ENCODE data around the gene FAM236D. TPM values are rescaled to one million over a fixed set of nuclear protein-coding genes. Genes with fewer than 3 reads are reported as not detected.
A peak's percentile ranks its signal among the peaks of the same experiment; 100 is the strongest.
"Not testable (repeated sequence)": the region's sequence is repeated elsewhere in the genome, so short reads cannot be mapped to it uniquely, and the experiment has no call there.

Gene FAM236D
- total RNA-seq = not detected in 2 replicates

GRCh38 chrX:72808110-72808509 lies at the start of gene FAM236D:
FAM236D (minus strand) TSS chrX:72808210; CDS start chrX:72808110, 100 bp downstream.
- not testable (repeated sequence) for H3K4me3 ChIP-seq (ENCODE audit: low read depth, low read length); H3K36me3 ChIP-seq (ENCODE audit: control insufficient read depth, insufficient read depth, low read length); H3K27me3 ChIP-seq (ENCODE audit: control insufficient read depth, insufficient read depth, low read length); DNase-seq (ENCODE audit: low read depth)
- FAIRE-seq = peak; percentile 100

GRCh38 chrX:72837532-72837931 lies 29.5 kb upstream of the FAM236D start:
- H3K4me3 ChIP-seq (ENCODE audit: low read depth, low read length); FAIRE-seq; DNase-seq (ENCODE audit: low read depth); H3K36me3 ChIP-seq (ENCODE audit: control insufficient read depth, insufficient read depth, low read length); H3K27me3 ChIP-seq (ENCODE audit: control insufficient read depth, insufficient read depth, low read length): not testable (repeated sequence)

GRCh38 chrX:72830701-72831100 lies 22.7 kb upstream of the FAM236D start:
- not testable (repeated sequence) for FAIRE-seq; DNase-seq (ENCODE audit: low read depth); H3K27me3 ChIP-seq (ENCODE audit: control insufficient read depth, insufficient read depth, low read length); H3K4me3 ChIP-seq (ENCODE audit: low read depth, low read length); H3K36me3 ChIP-seq (ENCODE audit: control insufficient read depth, insufficient read depth, low read length)

GRCh38 chrX:72790390-72790789 lies 17.6 kb downstream of the FAM236D start:
- not testable (repeated sequence) for H3K27me3 ChIP-seq (ENCODE audit: control insufficient read depth, insufficient read depth, low read length); DNase-seq (ENCODE audit: low read depth)
- FAIRE-seq = peak; percentile 77

GRCh38 chrX:72788142-72788541 lies 19.9 kb downstream of the FAM236D start:
- not testable (repeated sequence) for FAIRE-seq; H3K36me3 ChIP-seq (ENCODE audit: control insufficient read depth, insufficient read depth, low read length); H3K4me3 ChIP-seq (ENCODE audit: low read depth, low read length); H3K27me3 ChIP-seq (ENCODE audit: control insufficient read depth, insufficient read depth, low read length); DNase-seq (ENCODE audit: low read depth)

More at GRCh38 chrX:72790390-72790789, 17.6 kb downstream of the FAM236D start:
- not testable (repeated sequence) for H3K36me3 ChIP-seq (ENCODE audit: control insufficient read depth, insufficient read depth, low read length); H3K4me3 ChIP-seq (ENCODE audit: low read depth, low read length)

- H3K27me3 ChIP-seq (ENCODE audit: control insufficient read depth, insufficient read depth, low read length); DNase-seq (ENCODE audit: low read depth); FAIRE-seq; H3K36me3 ChIP-seq (ENCODE audit: control insufficient read depth, insufficient read depth, low read length); H3K4me3 ChIP-seq (ENCODE audit: low read depth, low read length): not testable (repeated sequence)
Measured at GRCh38 chrX:72783964-72784363, 24.0 kb downstream of the FAM236D start.

GRCh38 chrX:72783365-72783936 lies 24.6 kb downstream of the FAM236D start:
- not testable (repeated sequence) for DNase-seq (ENCODE audit: low read depth); FAIRE-seq; H3K27me3 ChIP-seq (ENCODE audit: control insufficient read depth, insufficient read depth, low read length); H3K36me3 ChIP-seq (ENCODE audit: control insufficient read depth, insufficient read depth, low read length); H3K4me3 ChIP-seq (ENCODE audit: low read depth, low read length)

GRCh38 chrX:72782560-72782959 lies 25.4 kb downstream of the FAM236D start, which contains the start of gene FAM236B:
FAM236B (minus strand) TSS chrX:72782660; CDS start chrX:72782560, 100 bp downstream.
- not testable (repeated sequence) for FAIRE-seq

GRCh38 chrX:72778146-72778545 lies 29.9 kb downstream of the FAM236D start:
- not testable (repeated sequence) for DNase-seq (ENCODE audit: low read depth); H3K4me3 ChIP-seq (ENCODE audit: low read depth, low read length); H3K36me3 ChIP-seq (ENCODE audit: control insufficient read depth, insufficient read depth, low read length); H3K27me3 ChIP-seq (ENCODE audit: control insufficient read depth, insufficient read depth, low read length)
- FAIRE-seq = peak; percentile 86

More at GRCh38 chrX:72782560-72782959, 25.4 kb downstream of the FAM236D start, which contains the start of gene FAM236B:
- H3K36me3 ChIP-seq (ENCODE audit: control insufficient read depth, insufficient read depth, low read length); DNase-seq (ENCODE audit: low read depth); H3K27me3 ChIP-seq (ENCODE audit: control insufficient read depth, insufficient read depth, low read length); H3K4me3 ChIP-seq (ENCODE audit: low read depth, low read length): not testable (repeated sequence)

GRCh38 chrX:72777467-72777790 lies 30.6 kb downstream of the FAM236D start:
- not testable (repeated sequence) for DNase-seq (ENCODE audit: low read depth); H3K4me3 ChIP-seq (ENCODE audit: low read depth, low read length); H3K27me3 ChIP-seq (ENCODE audit: control insufficient read depth, insufficient read depth, low read length); FAIRE-seq; H3K36me3 ChIP-seq (ENCODE audit: control insufficient read depth, insufficient read depth, low read length)

- not testable (repeated sequence) for H3K36me3 ChIP-seq (ENCODE audit: control insufficient read depth, insufficient read depth, low read length); FAIRE-seq; DNase-seq (ENCODE audit: low read depth); H3K27me3 ChIP-seq (ENCODE audit: control insufficient read depth, insufficient read depth, low read length); H3K4me3 ChIP-seq (ENCODE audit: low read depth, low read length)
Measured at GRCh38 chrX:72776653-72777466, 31.1 kb downstream of the FAM236D start, which contains the start of gene DMRTC1B. DMRTC1B (plus strand) TSS chrX:72776890; CDS start chrX:72845136, 68,246 bp downstream.

- not testable (repeated sequence) for H3K36me3 ChIP-seq (ENCODE audit: control insufficient read depth, insufficient read depth, low read length); FAIRE-seq; DNase-seq (ENCODE audit: low read depth); H3K27me3 ChIP-seq (ENCODE audit: control insufficient read depth, insufficient read depth, low read length); H3K4me3 ChIP-seq (ENCODE audit: low read depth, low read length)
Measured at GRCh38 chrX:72760454-72760853, 47.6 kb downstream of the FAM236D start.
